HG03460 (cell line): ENCODE data around the gene ZMYM2.

Experiments
- ATAC-seq: cut with Tn5 transposase; IDR thresholded peaks from one replicate; pipeline ENCODE4 v1.9.1; 2021; ENCODE audit not compliant: unreplicated experiment

Gene ZMYM2

GRCh38 chr13:20044086-20044485 lies 85.6 kb downstream of the ZMYM2 start:
- no peak for ATAC-seq

GRCh38 chr13:20045950-20046548 lies 87.5 kb downstream of the ZMYM2 start:
- ATAC-seq = no peak

GRCh38 chr13:20049558-20050473 lies 91.3 kb downstream of the ZMYM2 start:
- ATAC-seq = peak; percentile 47

- ATAC-seq = no peak
Observed at GRCh38 chr13:20051366-20051765, 92.8 kb downstream of the ZMYM2 start.

GRCh38 chr13:20053016-20053415 lies 94.5 kb downstream of the ZMYM2 start:
- no peak for ATAC-seq

- ATAC-seq = no peak
Observed at GRCh38 chr13:20053891-20054290, 95.4 kb downstream of the ZMYM2 start.

GRCh38 chr13:20054586-20054985 lies 96.1 kb downstream of the ZMYM2 start:
- no peak for ATAC-seq

- no peak for ATAC-seq
Observed at GRCh38 chr13:20057214-20057613, 98.7 kb downstream of the ZMYM2 start.

- no peak for ATAC-seq
Observed at GRCh38 chr13:20057963-20058362, 99.4 kb downstream of the ZMYM2 start.

GRCh38 chr13:20058476-20058875 lies 99.9 kb downstream of the ZMYM2 start:
- ATAC-seq = no peak

- ATAC-seq = no peak
Observed at GRCh38 chr13:20064128-20064527, 105.6 kb downstream of the ZMYM2 start.

- no peak for ATAC-seq
Observed at GRCh38 chr13:20065516-20065915, 107.0 kb downstream of the ZMYM2 start.

- no peak for ATAC-seq
Observed at GRCh38 chr13:20069956-20070355, 111.4 kb downstream of the ZMYM2 start.

GRCh38 chr13:20073775-20074174 lies 115.2 kb downstream of the ZMYM2 start:
- ATAC-seq = peak; percentile 91

- no peak for ATAC-seq
Observed at GRCh38 chr13:20074966-20075365, 116.4 kb downstream of the ZMYM2 start.

GRCh38 chr13:20077086-20077485 lies 118.6 kb downstream of the ZMYM2 start:
- no peak for ATAC-seq

GRCh38 chr13:20080377-20081164 lies 122.0 kb downstream of the ZMYM2 start:
- ATAC-seq = no peak

- ATAC-seq = no peak
Observed at GRCh38 chr13:20090349-20090748, 131.8 kb downstream of the ZMYM2 start.

GRCh38 chr13:20093951-20094350 lies 135.4 kb downstream of the ZMYM2 start:
- ATAC-seq = no peak

GRCh38 chr13:20099319-20099718 lies 140.8 kb downstream of the ZMYM2 start:
- ATAC-seq = no peak

- no peak for ATAC-seq
Observed at GRCh38 chr13:20101467-20102316, 143.2 kb downstream of the ZMYM2 start.
